GM12878 (cell line): Measurements from ENCODE around the gene TATDN3. TPM values are rescaled to one million over a fixed set of nuclear protein-coding genes. Genes with fewer than 3 reads are reported as not detected.
"Not testable (repeated sequence)": the region's sequence is repeated elsewhere in the genome, so short reads cannot be mapped to it uniquely, and the experiment has no call there.

Experiments
- ATAC-seq: fragments of 200-7000 bp; cut with Tn5 transposase; 3 replicates; pipeline ENCODE4 v1.9.1; 2020; ENCODE audit warnings: mild to moderate bottlenecking, moderate library complexity
- BruUV-seq: library from RNA; stranded (reverse); fragments of 400-500 nt; replicated peaks from 2 replicates; lab custom pipeline; 2021; lab: Mats Ljungman, UMichigan
- CTCF ChIA-PET: fragments of 300-600 bp; sonication (Branson Sonifier 250); formaldehyde crosslinking; extraction: SDS; loops from one replicate; lab custom pipeline; 2021; ENCODE audit warnings: inconsistent platforms; lab: Yijun Ruan, JAX
- POLR2A ChIA-PET: fragments of 350-600 bp; formaldehyde crosslinking; extraction: SDS; loops from one replicate; lab custom pipeline; 2021; ENCODE audit warnings: inconsistent platforms; lab: Charles Lee
- RAD21 ChIA-PET: fragments of 300-600 bp; sonication (Branson Sonifier 250); formaldehyde crosslinking; loops from one replicate; lab custom pipeline; 2023; ENCODE audit warnings: antibody characterized with exemption; ENCODE audit not compliant: unreplicated experiment; lab: Charles Lee
- SMC1A ChIA-PET: fragments of 300-600 bp; sonication (Branson Sonifier 250); formaldehyde crosslinking; loops from one replicate; lab custom pipeline; 2023; ENCODE audit not compliant: unreplicated experiment, uncharacterized antibody; lab: Charles Lee
- DNase-seq: peaks from one replicate; pipeline ENCODE4 v3.0.0-alpha.2; 2011; ENCODE audit warnings: low read depth, low spot score
- FAIRE-seq: peaks from 3 replicates; lab custom pipeline; 2011; peaks lifted over from hg19 to GRCh38; lab: Jason Lieb, UNC
- H2AFZ ChIP-seq: 2 replicates; pipeline ENCODE4 v1.6.0; 2011; ENCODE audit warnings: low read depth, low read length, control low read depth; ENCODE audit not compliant: control insufficient read depth
- H3K27ac ChIP-seq: 2 replicates; pipeline ENCODE4 v1.5.1; 2011; ENCODE audit warnings: control low read depth; ENCODE audit not compliant: control insufficient read depth, insufficient read depth
- H3K27me3 ChIP-seq, 2 experiments: replicated peaks in 1 of 2; 2 replicates each; pipeline versions ENCODE4 v1.6.0 to v1.6.1; 2011; ENCODE audit warnings: low read length in 1 of 2; ENCODE audit not compliant: control insufficient read depth in 2 of 2, insufficient read depth in 2 of 2
- H3K36me3 ChIP-seq, 2 experiments: 2 replicates each; pipeline ENCODE4 v1.5.1; 2011; ENCODE audit warnings: low read length in 1 of 2; ENCODE audit not compliant: control insufficient read depth in 2 of 2, insufficient read depth in 2 of 2
- H3K4me1 ChIP-seq: 2 replicates; pipeline ENCODE4 v1.6.1; 2011; ENCODE audit warnings: mild to moderate bottlenecking, low read length, moderate library complexity, mixed read lengths; ENCODE audit not compliant: control insufficient read depth, insufficient read depth
- H3K4me2 ChIP-seq: 2 replicates; pipeline ENCODE4 v1.6.0; 2011; ENCODE audit warnings: control low read depth; ENCODE audit not compliant: control insufficient read depth, insufficient read depth
- H3K4me3 ChIP-seq: fragments of 200-600 bp; sonication (generic); 2 replicates; pipeline ENCODE4 v1.5.1; 2016
- H3K79me2 ChIP-seq: 2 replicates; pipeline ENCODE4 v1.6.0; 2011; ENCODE audit warnings: low read length; ENCODE audit not compliant: control insufficient read depth, insufficient read depth
- H3K9ac ChIP-seq: 2 replicates; pipeline ENCODE4 v1.8.0; 2011; ENCODE audit warnings: low read length, control low read depth, mixed read lengths; ENCODE audit not compliant: control insufficient read depth, insufficient read depth
- H3K9me3 ChIP-seq: replicated peaks from 3 replicates; pipeline ENCODE4 v1.5.1; 2011; ENCODE audit warnings: mild to moderate bottlenecking, low read length; ENCODE audit not compliant: control insufficient read depth, insufficient read depth
- H4K20me1 ChIP-seq: 2 replicates; pipeline ENCODE4 v1.6.0; 2011; ENCODE audit not compliant: control insufficient read depth, insufficient read depth
- DPF2 ChIP-seq: fragments of 450-650 bp; IDR thresholded peaks from 2 replicates; pipeline ENCODE4 v1.6.1; 2017; ENCODE audit warnings: mild to moderate bottlenecking
- EED ChIP-seq: sonication (generic); IDR thresholded peaks from 2 replicates; pipeline ENCODE4 v1.6.1; 2016; ENCODE audit warnings: antibody characterized with exemption, low read depth
- EGR1 ChIP-seq, 2 experiments: IDR thresholded peaks; 1 replicate in 1 of 2; 2 replicates in 1 of 2; pipeline ENCODE4 v1.6.1; 2011 to 2012; ENCODE audit warnings: low read depth in 2 of 2, low read length in 2 of 2, borderline replicate concordance in 1 of 2, mild to moderate bottlenecking in 1 of 2, moderate library complexity in 1 of 2
- EP300 ChIP-seq, 2 experiments: fragments of 150-350 bp in 1 of 2; IDR thresholded peaks; 2 replicates each; pipeline ENCODE4 v1.6.1; 2011 to 2012; ENCODE audit warnings: low read depth in 2 of 2, low read length in 2 of 2, borderline replicate concordance in 1 of 2, improper control_type of control experiment in 1 of 2, inconsistent platforms in 1 of 2; ENCODE audit not compliant: control insufficient read depth in 1 of 2
- ETV6 ChIP-seq, 2 experiments: fragments of 450-650 bp in 1 of 2; IDR thresholded peaks in 1 of 2; conservative IDR thresholded peaks in 1 of 2; 2 replicates each; pipeline ENCODE4 v1.6.1; 2014; ENCODE audit warnings: antibody characterized with exemption in 1 of 2, borderline replicate concordance in 1 of 2, low read depth in 1 of 2, mild to moderate bottlenecking in 1 of 2, moderate library complexity in 1 of 2
- IKZF2 ChIP-seq, 2 experiments: fragments of 450-650 bp; IDR thresholded peaks; 2 replicates each; pipeline ENCODE4 v1.6.1; 2017; ENCODE audit warnings: mild to moderate bottlenecking in 2 of 2, moderate library complexity in 2 of 2
- JUNB ChIP-seq: IDR thresholded peaks from 2 replicates; pipeline ENCODE4 v1.6.1; 2016; ENCODE audit warnings: antibody characterized with exemption, mild to moderate bottlenecking
- MEF2A ChIP-seq: IDR thresholded peaks from 2 replicates; pipeline ENCODE4 v1.6.1; 2011; ENCODE audit warnings: low read depth, mild to moderate bottlenecking, low read length, moderate library complexity; ENCODE audit not compliant: insufficient read depth
- NBN ChIP-seq: fragments of 450-650 bp; IDR thresholded peaks from 2 replicates; pipeline ENCODE4 v1.6.1; 2016
- NR2F1 ChIP-seq: fragments of 450-650 bp; conservative IDR thresholded peaks from 2 replicates; pipeline ENCODE4 v1.6.1; 2017; ENCODE audit warnings: mild to moderate bottlenecking
- RAD51 ChIP-seq: fragments of 450-650 bp; IDR thresholded peaks from 2 replicates; pipeline ENCODE4 v1.6.1; 2016; ENCODE audit warnings: moderate library complexity, mild to moderate bottlenecking, inconsistent platforms
- RUNX3 ChIP-seq: IDR thresholded peaks from 2 replicates; pipeline ENCODE4 v1.6.1; 2012; ENCODE audit warnings: low read length, inconsistent platforms
- WGBS: methylation state at CpG from one replicate; pipeline ENCODE4 v1.1.6; 2016; ENCODE audit warnings: low lambda C conversion rate; ENCODE audit not compliant: insufficient replicate concordance, insufficient coverage; ENCODE audit errors: missing lambda C conversion rate; 5-methylcytosine and 5-hydroxymethylcytosine counted together
- in situ Hi-C: fragments of 300-500 bp; cut with MboI; formaldehyde crosslinking; loops from 9 replicates; pipeline ENCODE4 v1.14.3; 2018; ENCODE audit warnings: mixed read lengths
- intact Hi-C: fragments of 100-400 bp; cut with micrococcal nuclease; formaldehyde crosslinking; loops from one replicate; pipeline ENCODE4 v1.14.2; 2022; ENCODE audit not compliant: unreplicated experiment
- polyA plus RNA-seq, 11 experiments: library from polyadenylated mRNA; depleted of rRNA in 4 of 11; unstranded in 6 of 11; stranded (reverse) in 5 of 11; fragments of >200 nt; fragmentation: Nextera tagmentation in 4 of 11; fragmentation: Illumina TruSeq in 1 of 11; extraction: Ambion mirVana in 4 of 11; extraction: Trizol in 1 of 11; gene quantifications; 1 replicate in 1 of 11; 2 replicates in 10 of 11; pipeline versions ENCODE4 v1.2.1 to v1.2.3, GENCODE V29; 2011 to 2016; ENCODE audit warnings: inconsistent platforms in 2 of 11, missing spikeins in 2 of 11, low read depth in 1 of 11
- total RNA-seq, 4 experiments: library from RNA; depleted of rRNA in 3 of 4; stranded (reverse); fragments of >200 nt in 3 of 4; fragmentation: Illumina TruSeq in 1 of 4; extraction: Trizol in 1 of 4; gene quantifications; 2 replicates each; pipeline versions ENCODE4 v1.2.1 to v1.2.3, GENCODE V29; 2013 to 2021
- TF ChIP-seq, protein P1 (sequence below): fragments of 450-650 bp; IDR thresholded peaks from 2 replicates; pipeline ENCODE4 v1.6.1; 2017; ENCODE audit warnings: mild to moderate bottlenecking, low read depth, inconsistent platforms; ENCODE audit not compliant: poor library complexity, severe bottlenecking
- TF ChIP-seq, protein P2 (sequence below): fragments of 450-650 bp; IDR thresholded peaks from 2 replicates; pipeline ENCODE4 v1.6.1; 2016; ENCODE audit warnings: mild to moderate bottlenecking
- TF ChIP-seq, protein P3 (sequence below): fragments of 450-650 bp; IDR thresholded peaks from 2 replicates; pipeline ENCODE4 v1.6.1; 2017; ENCODE audit warnings: low read depth, mild to moderate bottlenecking, moderate library complexity

TATDN3 gene
- total and polyA plus RNA-seq, 10 of the 15 experiments (the other 5 are each of a cell fraction or from before 2014, with no cell fraction given) = 15.5 to 40.0 (median 22.7) TPM

DNA sequence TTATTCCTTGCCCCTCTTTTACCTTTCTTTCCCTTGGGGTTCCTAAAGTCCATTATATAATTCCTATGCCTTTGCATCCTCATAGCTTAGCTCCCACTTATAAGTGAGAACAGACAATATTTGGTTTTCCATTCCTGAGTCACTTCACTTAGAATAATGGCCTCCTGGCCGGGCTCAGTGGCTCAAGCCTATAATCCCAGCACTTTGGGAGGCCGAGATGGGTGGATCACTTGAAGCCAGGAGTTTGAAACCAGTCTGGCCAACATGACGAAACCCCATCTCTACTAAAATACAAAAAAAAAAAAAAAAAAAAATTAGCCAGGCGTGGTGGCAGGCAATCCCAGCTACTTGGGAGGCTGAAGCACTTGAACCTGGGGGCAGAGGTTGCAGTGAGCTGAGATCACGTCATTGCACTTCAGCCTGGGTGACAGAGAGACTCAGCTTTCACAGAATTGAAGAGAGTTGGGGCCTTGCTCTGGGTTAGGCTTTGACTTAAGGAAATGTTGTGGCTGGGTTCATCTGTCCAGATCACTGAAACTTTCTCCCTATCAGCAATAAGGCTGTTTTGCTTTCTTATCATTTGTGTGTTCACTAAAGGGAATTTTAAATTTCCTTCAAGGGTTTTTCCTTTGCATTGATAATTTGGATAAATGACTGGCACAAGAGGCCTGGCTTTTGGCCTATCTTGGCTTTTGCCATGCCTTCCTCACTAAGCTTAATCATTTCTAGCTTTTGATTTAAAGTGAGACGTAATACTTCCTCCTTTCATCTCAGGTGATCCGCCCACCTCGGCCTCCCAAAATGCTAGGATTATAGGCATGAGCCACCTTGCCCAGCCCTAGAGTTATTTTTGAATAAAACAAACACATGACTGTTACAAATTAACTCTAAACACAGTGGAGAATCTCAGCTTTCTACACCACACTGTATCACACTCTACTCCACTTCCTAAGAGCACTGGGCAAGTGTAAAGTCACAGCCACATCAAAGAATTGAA lies 41.8 kb downstream of the TATDN3 start:
- H3K4me1 ChIP-seq = peaks cover 22% of the 10 kb centered on the region
- ATAC-seq = peak; percentile 89
- ChIA-PET RAD21 (interaction anchor here (0.7 to 3.6 kb wide), 13 partner anchors 14 to 162 kb away, joined by 3 to 35 read pairs (median 4); partner anchors contain the start of gene FLVCR1), POLR2A (interaction anchor here (0.6 to 5.0 kb wide), 12 partner anchors 10 to 177 kb away, joined by 3 to 31 read pairs (median 4); partner anchors contain the start of genes FLVCR1 and VASH2), CTCF (interaction anchor here (0.7 to 2.6 kb wide), 10 partner anchors 11 to 376 kb away, joined by 3 to 10 read pairs (median 3); partner anchors contain the start of gene FLVCR1), SMC1A (interaction anchor here (1.0 to 5.4 kb wide), 20 partner anchors 11 to 161 kb away, joined by 3 to 55 read pairs (median 5); partner anchors contain the start of gene FLVCR1)
- H2AFZ ChIP-seq = peak overlapping the region; percentile 11
- peak overlapping the region; percentile 35; the same call in 1 of the 2 replicates for H3K4me2 ChIP-seq
- intact Hi-C loops, H3K9ac ChIP-seq, H3K27me3 ChIP-seq, in situ Hi-C loops, H3K79me2 ChIP-seq, H4K20me1 ChIP-seq, H3K36me3 ChIP-seq, H3K9me3 ChIP-seq, BruUV-seq, H3K4me3 ChIP-seq: not testable (repeated sequence)
- peak; percentile 44 for FAIRE-seq
- DNase-seq = peak; percentile 63
- WGBS = 46% methylated on average over 7 of the region's 8 CpGs
- peak overlapping the region; percentile 14 for H3K27ac ChIP-seq
- TF ChIP-seq IKZF2 (IDR thresholded peaks at IDR 0.05) = peak; percentile 73 to 75
- peak; percentile 52 for TF ChIP-seq JUNB
- TF ChIP-seq EED = peak; percentile 46; the same call in 1 of the 2 replicates
- TF ChIP-seq RAD51 = peak; percentile 49; the same call in 1 of the 2 replicates
- TF ChIP-seq, protein P1, sequence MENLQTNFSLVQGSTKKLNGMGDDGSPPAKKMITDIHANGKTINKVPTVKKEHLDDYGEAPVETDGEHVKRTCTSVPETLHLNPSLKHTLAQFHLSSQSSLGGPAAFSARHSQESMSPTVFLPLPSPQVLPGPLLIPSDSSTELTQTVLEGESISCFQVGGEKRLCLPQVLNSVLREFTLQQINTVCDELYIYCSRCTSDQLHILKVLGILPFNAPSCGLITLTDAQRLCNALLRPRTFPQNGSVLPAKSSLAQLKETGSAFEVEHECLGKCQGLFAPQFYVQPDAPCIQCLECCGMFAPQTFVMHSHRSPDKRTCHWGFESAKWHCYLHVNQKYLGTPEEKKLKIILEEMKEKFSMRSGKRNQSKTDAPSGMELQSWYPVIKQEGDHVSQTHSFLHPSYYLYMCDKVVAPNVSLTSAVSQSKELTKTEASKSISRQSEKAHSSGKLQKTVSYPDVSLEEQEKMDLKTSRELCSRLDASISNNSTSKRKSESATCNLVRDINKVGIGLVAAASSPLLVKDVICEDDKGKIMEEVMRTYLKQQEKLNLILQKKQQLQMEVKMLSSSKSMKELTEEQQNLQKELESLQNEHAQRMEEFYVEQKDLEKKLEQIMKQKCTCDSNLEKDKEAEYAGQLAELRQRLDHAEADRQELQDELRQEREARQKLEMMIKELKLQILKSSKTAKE = peak; percentile 32
- TF ChIP-seq ETV6 (conservative IDR thresholded peaks at IDR 0.05 in 1 of 2, IDR thresholded peaks at IDR 0.05 in 1 of 2; ENCODE audit: borderline replicate concordance in 1 of 2, low read depth in 1 of 2) = peak in 1 of 2 experiments; percentile 76; a peak in 2 of 4 replicates
- peak; percentile 24; the same call in 1 of the 2 replicates for TF ChIP-seq RUNX3
- TF ChIP-seq, protein P2, sequence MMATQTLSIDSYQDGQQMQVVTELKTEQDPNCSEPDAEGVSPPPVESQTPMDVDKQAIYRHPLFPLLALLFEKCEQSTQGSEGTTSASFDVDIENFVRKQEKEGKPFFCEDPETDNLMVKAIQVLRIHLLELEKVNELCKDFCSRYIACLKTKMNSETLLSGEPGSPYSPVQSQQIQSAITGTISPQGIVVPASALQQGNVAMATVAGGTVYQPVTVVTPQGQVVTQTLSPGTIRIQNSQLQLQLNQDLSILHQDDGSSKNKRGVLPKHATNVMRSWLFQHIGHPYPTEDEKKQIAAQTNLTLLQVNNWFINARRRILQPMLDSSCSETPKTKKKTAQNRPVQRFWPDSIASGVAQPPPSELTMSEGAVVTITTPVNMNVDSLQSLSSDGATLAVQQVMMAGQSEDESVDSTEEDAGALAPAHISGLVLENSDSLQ = peak; percentile 47; the same call in 1 of the 2 replicates
- TF ChIP-seq, protein P3, sequence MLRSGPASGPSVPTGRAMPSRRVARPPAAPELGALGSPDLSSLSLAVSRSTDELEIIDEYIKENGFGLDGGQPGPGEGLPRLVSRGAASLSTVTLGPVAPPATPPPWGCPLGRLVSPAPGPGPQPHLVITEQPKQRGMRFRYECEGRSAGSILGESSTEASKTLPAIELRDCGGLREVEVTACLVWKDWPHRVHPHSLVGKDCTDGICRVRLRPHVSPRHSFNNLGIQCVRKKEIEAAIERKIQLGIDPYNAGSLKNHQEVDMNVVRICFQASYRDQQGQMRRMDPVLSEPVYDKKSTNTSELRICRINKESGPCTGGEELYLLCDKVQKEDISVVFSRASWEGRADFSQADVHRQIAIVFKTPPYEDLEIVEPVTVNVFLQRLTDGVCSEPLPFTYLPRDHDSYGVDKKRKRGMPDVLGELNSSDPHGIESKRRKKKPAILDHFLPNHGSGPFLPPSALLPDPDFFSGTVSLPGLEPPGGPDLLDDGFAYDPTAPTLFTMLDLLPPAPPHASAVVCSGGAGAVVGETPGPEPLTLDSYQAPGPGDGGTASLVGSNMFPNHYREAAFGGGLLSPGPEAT = peak; percentile 69; the same call in 1 of the 2 replicates
- TF ChIP-seq EGR1 (IDR thresholded peaks at IDR 0.05; ENCODE audit: borderline replicate concordance in 1 of 2, low read depth in 2 of 2, low read length in 2 of 2) = peak in 1 of 2 experiments; percentile 44; a peak in 1 of 3 replicates
- peak; percentile 69 for TF ChIP-seq DPF2
- TF ChIP-seq MEF2A = 0 out of 2 replicates have a peak, but pooled peaks have one; percentile 43
- TF ChIP-seq NBN = 0 out of 2 replicates have a peak, but pooled peaks have one; percentile 16
- 0 out of 2 replicates have a peak, but pooled peaks have one; percentile 24 for TF ChIP-seq NR2F1
- TF ChIP-seq EP300 (IDR thresholded peaks at IDR 0.05; ENCODE audit: borderline replicate concordance in 1 of 2, control insufficient read depth in 1 of 2, low read depth in 2 of 2, low read length in 2 of 2) = peak in 1 of 2 experiments; percentile 19; a peak in 1 of 4 replicates
